GM12878 (cell line): ENCODE measurements around the gene OR5C1. TPM values are rescaled to one million over a fixed set of nuclear protein-coding genes. Genes with fewer than 3 reads are reported as not detected.

Experiments used
- ATAC-seq: fragments of 200-7000 bp; cut with Tn5 transposase; 3 replicates; pipeline ENCODE4 v1.9.1; 2020; ENCODE audit warnings: mild to moderate bottlenecking, moderate library complexity
- BruUV-seq: library from RNA; stranded (reverse); fragments of 400-500 nt; replicated peaks from 2 replicates; lab custom pipeline; 2021; lab: Mats Ljungman, UMichigan
- CTCF ChIA-PET: fragments of 300-600 bp; sonication (Branson Sonifier 250); formaldehyde crosslinking; extraction: SDS; loops from one replicate; lab custom pipeline; 2021; ENCODE audit warnings: inconsistent platforms; lab: Yijun Ruan, JAX
- POLR2A ChIA-PET: fragments of 350-600 bp; formaldehyde crosslinking; extraction: SDS; loops from one replicate; lab custom pipeline; 2021; ENCODE audit warnings: inconsistent platforms; lab: Charles Lee
- RAD21 ChIA-PET: fragments of 300-600 bp; sonication (Branson Sonifier 250); formaldehyde crosslinking; loops from one replicate; lab custom pipeline; 2023; ENCODE audit warnings: antibody characterized with exemption; ENCODE audit not compliant: unreplicated experiment; lab: Charles Lee
- SMC1A ChIA-PET: fragments of 300-600 bp; sonication (Branson Sonifier 250); formaldehyde crosslinking; loops from one replicate; lab custom pipeline; 2023; ENCODE audit not compliant: unreplicated experiment, uncharacterized antibody; lab: Charles Lee
- DNase-seq: peaks from one replicate; pipeline ENCODE4 v3.0.0-alpha.2; 2011; ENCODE audit warnings: low read depth, low spot score
- FAIRE-seq: peaks from 3 replicates; lab custom pipeline; 2011; peaks lifted over from hg19 to GRCh38; lab: Jason Lieb, UNC
- H2AFZ ChIP-seq: 2 replicates; pipeline ENCODE4 v1.6.0; 2011; ENCODE audit warnings: low read depth, low read length, control low read depth; ENCODE audit not compliant: control insufficient read depth
- H3K27ac ChIP-seq: 2 replicates; pipeline ENCODE4 v1.5.1; 2011; ENCODE audit warnings: control low read depth; ENCODE audit not compliant: control insufficient read depth, insufficient read depth
- H3K27me3 ChIP-seq, 2 experiments: replicated peaks in 1 of 2; 2 replicates each; pipeline versions ENCODE4 v1.6.0 to v1.6.1; 2011; ENCODE audit warnings: low read length in 1 of 2; ENCODE audit not compliant: control insufficient read depth in 2 of 2, insufficient read depth in 2 of 2
- H3K36me3 ChIP-seq, 2 experiments: 2 replicates each; pipeline ENCODE4 v1.5.1; 2011; ENCODE audit warnings: low read length in 1 of 2; ENCODE audit not compliant: control insufficient read depth in 2 of 2, insufficient read depth in 2 of 2
- H3K4me1 ChIP-seq: 2 replicates; pipeline ENCODE4 v1.6.1; 2011; ENCODE audit warnings: mild to moderate bottlenecking, low read length, moderate library complexity, mixed read lengths; ENCODE audit not compliant: control insufficient read depth, insufficient read depth
- H3K4me2 ChIP-seq: 2 replicates; pipeline ENCODE4 v1.6.0; 2011; ENCODE audit warnings: control low read depth; ENCODE audit not compliant: control insufficient read depth, insufficient read depth
- H3K4me3 ChIP-seq: fragments of 200-600 bp; sonication (generic); 2 replicates; pipeline ENCODE4 v1.5.1; 2016
- H3K79me2 ChIP-seq: 2 replicates; pipeline ENCODE4 v1.6.0; 2011; ENCODE audit warnings: low read length; ENCODE audit not compliant: control insufficient read depth, insufficient read depth
- H3K9ac ChIP-seq: 2 replicates; pipeline ENCODE4 v1.8.0; 2011; ENCODE audit warnings: low read length, control low read depth, mixed read lengths; ENCODE audit not compliant: control insufficient read depth, insufficient read depth
- H3K9me3 ChIP-seq: replicated peaks from 3 replicates; pipeline ENCODE4 v1.5.1; 2011; ENCODE audit warnings: mild to moderate bottlenecking, low read length; ENCODE audit not compliant: control insufficient read depth, insufficient read depth
- H4K20me1 ChIP-seq: 2 replicates; pipeline ENCODE4 v1.6.0; 2011; ENCODE audit not compliant: control insufficient read depth, insufficient read depth
- HDGF ChIP-seq: fragments of 450-650 bp; IDR thresholded peaks from 2 replicates; pipeline ENCODE4 v1.6.1; 2016; ENCODE audit warnings: antibody characterized with exemption
- IRF4 ChIP-seq: IDR thresholded peaks from 2 replicates; pipeline ENCODE4 v1.6.1; 2011; ENCODE audit warnings: low read depth, low read length
- NFIC ChIP-seq: IDR thresholded peaks from 2 replicates; pipeline ENCODE4 v1.6.1; 2012; ENCODE audit warnings: low read depth, mild to moderate bottlenecking, inconsistent platforms, low read length, moderate library complexity
- NFXL1 ChIP-seq: fragments of 450-650 bp; IDR thresholded peaks from 2 replicates; pipeline ENCODE4 v1.6.1; 2017; ENCODE audit warnings: antibody characterized with exemption, mild to moderate bottlenecking, borderline replicate concordance
- NKRF ChIP-seq: fragments of 450-650 bp; conservative IDR thresholded peaks from 2 replicates; pipeline ENCODE4 v1.6.1; 2017; ENCODE audit warnings: mild to moderate bottlenecking, moderate library complexity
- NR2C2 ChIP-seq: IDR thresholded peaks from 2 replicates; pipeline ENCODE4 v1.6.1; 2011; ENCODE audit warnings: borderline replicate concordance, low read depth; ENCODE audit not compliant: control insufficient read depth, insufficient read length
- NRF1 ChIP-seq: conservative IDR thresholded peaks from 2 replicates; pipeline ENCODE4 v1.6.1; 2011; ENCODE audit warnings: mild to moderate bottlenecking, low read depth, low read length, improper control_type of control experiment
- POLR2AphosphoS2 ChIP-seq: IDR thresholded peaks from 2 replicates; pipeline ENCODE4 v1.6.1; 2011; ENCODE audit warnings: low read depth, mild to moderate bottlenecking, low read length, improper control_type of control experiment, moderate library complexity
- SMARCA5 ChIP-seq: fragments of 450-650 bp; IDR thresholded peaks from 2 replicates; pipeline ENCODE4 v1.6.1; 2017; ENCODE audit warnings: mild to moderate bottlenecking
- ZNF24 ChIP-seq: fragments of 450-650 bp; IDR thresholded peaks from 2 replicates; pipeline ENCODE4 v1.6.1; 2017; ENCODE audit warnings: antibody characterized with exemption, mild to moderate bottlenecking
- WGBS: methylation state at CpG from one replicate; pipeline ENCODE4 v1.1.6; 2016; ENCODE audit warnings: low lambda C conversion rate; ENCODE audit not compliant: insufficient replicate concordance, insufficient coverage; ENCODE audit errors: missing lambda C conversion rate; 5-methylcytosine and 5-hydroxymethylcytosine counted together
- in situ Hi-C: fragments of 300-500 bp; cut with MboI; formaldehyde crosslinking; loops from 9 replicates; pipeline ENCODE4 v1.14.3; 2018; ENCODE audit warnings: mixed read lengths
- intact Hi-C: fragments of 100-400 bp; cut with micrococcal nuclease; formaldehyde crosslinking; loops from one replicate; pipeline ENCODE4 v1.14.2; 2022; ENCODE audit not compliant: unreplicated experiment
- polyA plus RNA-seq, 11 experiments: library from polyadenylated mRNA; depleted of rRNA in 4 of 11; unstranded in 6 of 11; stranded (reverse) in 5 of 11; fragments of >200 nt; fragmentation: Nextera tagmentation in 4 of 11; fragmentation: Illumina TruSeq in 1 of 11; extraction: Ambion mirVana in 4 of 11; extraction: Trizol in 1 of 11; gene quantifications; 1 replicate in 1 of 11; 2 replicates in 10 of 11; pipeline versions ENCODE4 v1.2.1 to v1.2.3, GENCODE V29; 2011 to 2016; ENCODE audit warnings: inconsistent platforms in 2 of 11, missing spikeins in 2 of 11, low read depth in 1 of 11
- total RNA-seq, 4 experiments: library from RNA; depleted of rRNA in 3 of 4; stranded (reverse); fragments of >200 nt in 3 of 4; fragmentation: Illumina TruSeq in 1 of 4; extraction: Trizol in 1 of 4; gene quantifications; 2 replicates each; pipeline versions ENCODE4 v1.2.1 to v1.2.3, GENCODE V29; 2013 to 2021

OR5C1 gene
- total and polyA plus RNA-seq, 10 of the 15 experiments (the other 5 are each of a cell fraction or from before 2014, with no cell fraction given), result not detected

GRCh38 chr9:122832194-122832593 lies 43.5 kb downstream of the OR5C1 start:
- WGBS, result 93% methylated on average over 2 of the region's 3 CpGs
- Histone ChIP-seq H2AFZ (peak overlapping the region; percentile 17; the same call in 1 of the 2 replicates), H3K4me3 (no peak overlapping the region), H3K4me2 (no peak overlapping the region), H4K20me1 (no peaks in the 10 kb centered on the region), H3K9ac (no peak overlapping the region), H3K79me2 (peaks cover 8% of the 10 kb centered on the region), H3K9me3 (no peaks in the 10 kb centered on the region), H3K27me3 (no peaks in the 10 kb centered on the region), H3K4me1 (peaks cover 4% of the 10 kb centered on the region), H3K27ac (no peak overlapping the region), H3K36me3 (no peaks in the 10 kb centered on the region)
- TF ChIP-seq SMARCA5, result no peak
- TF ChIP-seq NRF1, result no peak
- no peak for TF ChIP-seq NFIC
- no peak for TF ChIP-seq NR2C2
- no peak for TF ChIP-seq NFXL1
- TF ChIP-seq ZNF24, result no peak
- TF ChIP-seq HDGF, result no peak
- TF ChIP-seq NKRF, result no peak
- no peak for TF ChIP-seq IRF4
- TF ChIP-seq POLR2AphosphoS2, result no peak
- ChIA-PET POLR2A (interaction anchor here (0.6 kb wide), 1 partner anchor 67 kb away, joined by 4 read pairs; no protein-coding TSS in a partner anchor), RAD21 (no interaction called here), CTCF (no interaction called here), SMC1A (interaction anchor here (1.0 kb wide), 1 partner anchor 65 kb away, joined by 4 read pairs; no protein-coding TSS in a partner anchor)
- BruUV-seq, result no TSS peak
- no peak for ATAC-seq
- intact Hi-C loops (loop anchor here (10.0 kb wide), 1 partner anchor 513 kb away; no protein-coding TSS in a partner anchor), in situ Hi-C loops (no loop called here)
- no peak for DNase-seq
- no peak for FAIRE-seq
